G401 (cell line): Measurements from ENCODE around the gene SATL1. TPM values are rescaled to one million over a fixed set of nuclear protein-coding genes. Genes with fewer than 3 reads are reported as not detected.
"Not testable (repeated sequence)": the region's sequence is repeated elsewhere in the genome, so short reads cannot be mapped to it uniquely, and the experiment has no call there.

ENCODE experiments used
- DNase-seq: peaks from one replicate; pipeline ENCODE4 v3.0.0-alpha.2; 2015; ENCODE audit warnings: low spot score
- in situ Hi-C: cut with HindIII; loops from 2 replicates; pipeline ENCODE4 v1.10.0; 2016; ENCODE audit warnings: low sequenced_read_pairs, mixed read lengths
- total RNA-seq: library from RNA; depleted of rRNA; stranded (reverse); fragments of >200 nt; shearing (Covaris generic); gene quantifications from 2 replicates; pipeline ENCODE4 v1.2.3, GENCODE V29; 2014; rRNA removed

SATL1 gene
- not detected in 2 replicates for total RNA-seq

- DNase-seq = peak; percentile 65
Observed at GRCh38 chrX:85243761-85244449, at the start of gene SATL1, which contains the start of gene ZNF711. Gene SATL1, minus strand, starts transcription at chrX:85243779. Its CDS starts 134,811 bp downstream, at chrX:85108968. Gene ZNF711, plus strand, starts transcription at chrX:85243991. Its CDS starts 3,582 bp downstream, at chrX:85247573.

GRCh38 chrX:85288992-85289723 lies 45.6 kb upstream of the SATL1 start:
- in situ Hi-C loops = no loop called here
- DNase-seq = no peak

More at GRCh38 chrX:85243761-85244449, at the start of gene SATL1, which contains the start of gene ZNF711:
- in situ Hi-C loops = no loop called here

- in situ Hi-C loops, DNase-seq: not testable (repeated sequence)
Observed at GRCh38 chrX:85285286-85285685, 41.7 kb upstream of the SATL1 start.

- peak; percentile 54 for DNase-seq
- in situ Hi-C loops = no loop called here
Observed at GRCh38 chrX:85244450-85245211, 1.1 kb upstream of the SATL1 start.

- peak; percentile 53 for DNase-seq
- in situ Hi-C loops = no loop called here
Observed at GRCh38 chrX:85243155-85243554, 424 bp downstream of the SATL1 start.

GRCh38 chrX:85223359-85223758 lies 20.2 kb downstream of the SATL1 start:
- in situ Hi-C loops = no loop called here
- no peak for DNase-seq

- no peak for DNase-seq
- in situ Hi-C loops = no loop called here
Observed at GRCh38 chrX:85221361-85221760, 22.2 kb downstream of the SATL1 start.

GRCh38 chrX:85215946-85216345 lies 27.6 kb downstream of the SATL1 start:
- in situ Hi-C loops = no loop called here
- DNase-seq = no peak

GRCh38 chrX:85213792-85214530 lies 29.6 kb downstream of the SATL1 start:
- in situ Hi-C loops = no loop called here
- DNase-seq = no peak

GRCh38 chrX:85203461-85203970 lies 40.1 kb downstream of the SATL1 start:
- in situ Hi-C loops = no loop called here
- no peak for DNase-seq

GRCh38 chrX:85196319-85196718 lies 47.3 kb downstream of the SATL1 start:
- in situ Hi-C loops = no loop called here
- DNase-seq = no peak

- in situ Hi-C loops = no loop called here
- no peak for DNase-seq
Observed at GRCh38 chrX:85159644-85160043, 83.9 kb downstream of the SATL1 start.

- DNase-seq = no peak
- in situ Hi-C loops = no loop called here
Observed at GRCh38 chrX:85140964-85141363, 102.6 kb downstream of the SATL1 start.

GRCh38 chrX:85139422-85139821 lies 104.2 kb downstream of the SATL1 start:
- in situ Hi-C loops = no loop called here
- no peak for DNase-seq

GRCh38 chrX:85136409-85136808 lies 107.2 kb downstream of the SATL1 start:
- in situ Hi-C loops = no loop called here
- DNase-seq = no peak

GRCh38 chrX:85115252-85115651 lies 128.3 kb downstream of the SATL1 start:
- DNase-seq = no peak

GRCh38 chrX:85114776-85115175 lies 128.8 kb downstream of the SATL1 start:
- in situ Hi-C loops = no loop called here
- no peak for DNase-seq

More at GRCh38 chrX:85115252-85115651, 128.3 kb downstream of the SATL1 start:
- in situ Hi-C loops = no loop called here

- in situ Hi-C loops = no loop called here
Observed at GRCh38 chrX:85114171-85114570, 129.4 kb downstream of the SATL1 start.

GRCh38 chrX:85113746-85114145 lies 129.8 kb downstream of the SATL1 start:
- in situ Hi-C loops = no loop called here
- DNase-seq = no peak

More at GRCh38 chrX:85114171-85114570, 129.4 kb downstream of the SATL1 start:
- DNase-seq = no peak
